GDM1 (cell line): Measurements from ENCODE around the gene EIF1B.
A peak's percentile ranks its signal among the peaks of the same experiment; 100 is the strongest.

ENCODE experiments used
- DNase-seq: peaks from one replicate; lab custom pipeline; 2025; lab: John Stamatoyannopoulos, UW

EIF1B gene

GRCh38 chr3:40308725-40309417, 636 bp upstream of the EIF1B start:
- DNase-seq, result no peak

DNA sequence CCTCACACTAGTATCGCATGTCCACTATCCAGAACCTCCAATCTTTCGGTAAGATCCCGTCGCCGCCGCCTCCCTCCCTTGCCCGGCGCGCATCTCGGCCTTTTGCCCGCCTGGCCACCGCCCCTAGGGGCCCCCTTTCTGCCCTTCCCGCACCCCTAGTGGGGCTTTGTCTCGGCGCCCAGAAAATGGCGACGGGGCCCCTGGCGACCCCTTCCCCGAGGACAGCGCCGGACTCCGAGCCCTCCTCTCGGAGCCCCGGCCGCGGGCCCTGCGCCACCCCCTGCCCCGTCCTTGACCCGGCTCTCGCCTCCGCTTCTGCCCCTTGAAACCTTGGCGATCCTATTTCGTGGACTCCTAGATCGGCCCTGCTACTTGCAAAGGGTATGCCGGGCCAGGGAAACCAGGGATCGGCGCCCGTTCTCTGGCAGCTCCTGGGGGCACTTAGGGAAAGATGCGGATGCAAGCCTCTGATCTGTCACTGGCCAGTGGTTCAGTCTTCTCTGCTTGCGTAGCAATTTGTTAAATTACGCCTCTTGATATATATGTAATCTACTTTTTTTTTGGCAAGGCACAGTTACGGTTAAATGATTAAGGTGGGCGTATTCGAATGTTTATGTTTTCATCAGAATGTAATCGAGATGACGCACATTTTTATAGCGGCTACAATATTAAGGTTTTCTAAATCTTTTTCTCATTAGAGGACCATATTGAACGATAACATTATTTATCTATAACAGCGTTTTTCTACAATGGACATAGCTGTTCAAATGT, 603 bp downstream of the EIF1B start:
- DNase-seq, result no peak

DNA sequence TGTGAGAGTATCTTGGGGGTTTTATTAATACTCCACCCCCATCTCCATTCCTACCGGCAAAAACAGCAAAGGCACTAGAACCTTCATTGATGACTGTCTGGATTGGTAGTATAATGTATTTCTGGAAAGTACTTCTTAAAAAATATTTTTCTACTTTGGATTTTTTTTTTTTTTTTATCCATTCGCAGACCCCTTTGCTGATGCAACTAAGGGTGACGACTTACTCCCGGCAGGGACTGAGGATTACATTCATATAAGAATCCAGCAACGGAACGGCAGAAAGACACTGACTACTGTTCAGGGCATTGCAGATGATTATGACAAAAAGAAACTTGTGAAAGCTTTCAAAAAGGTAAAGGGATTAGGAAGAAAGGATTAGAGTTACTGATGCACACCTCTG, 1.2 kb downstream of the EIF1B start:
- DNase-seq, result no peak

DNA sequence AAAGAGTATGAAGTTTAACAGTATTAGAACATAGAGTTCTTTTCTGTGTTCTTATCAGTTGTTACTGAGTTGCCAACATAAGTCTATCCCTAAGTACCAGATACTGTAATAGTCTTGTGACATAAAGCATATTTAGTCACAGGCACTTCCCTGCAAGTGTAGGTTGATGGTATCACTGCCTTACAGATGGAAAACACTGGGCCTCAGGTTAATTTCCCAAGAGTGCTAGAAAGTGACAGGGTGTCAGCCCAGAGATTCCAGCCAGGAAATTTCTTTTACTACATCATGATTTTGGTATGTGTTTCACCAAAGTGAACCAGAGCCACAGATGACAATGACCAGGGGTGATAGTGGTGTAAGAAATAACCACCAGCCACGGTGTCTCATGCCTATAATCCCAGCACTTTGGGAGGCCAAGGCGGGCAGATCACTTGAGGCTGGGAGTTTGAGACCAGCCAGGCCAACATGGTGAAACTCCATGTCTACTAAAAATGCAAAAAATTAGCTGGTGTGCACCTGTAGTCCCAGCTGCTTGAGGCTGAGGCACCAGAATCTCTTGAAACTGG, 3.2 kb downstream of the EIF1B start:
- DNase-seq, result no peak

- DNase-seq, result no peak
Measured at GRCh38 chr3:40313975-40314860, 4.7 kb downstream of the EIF1B start.

DNA sequence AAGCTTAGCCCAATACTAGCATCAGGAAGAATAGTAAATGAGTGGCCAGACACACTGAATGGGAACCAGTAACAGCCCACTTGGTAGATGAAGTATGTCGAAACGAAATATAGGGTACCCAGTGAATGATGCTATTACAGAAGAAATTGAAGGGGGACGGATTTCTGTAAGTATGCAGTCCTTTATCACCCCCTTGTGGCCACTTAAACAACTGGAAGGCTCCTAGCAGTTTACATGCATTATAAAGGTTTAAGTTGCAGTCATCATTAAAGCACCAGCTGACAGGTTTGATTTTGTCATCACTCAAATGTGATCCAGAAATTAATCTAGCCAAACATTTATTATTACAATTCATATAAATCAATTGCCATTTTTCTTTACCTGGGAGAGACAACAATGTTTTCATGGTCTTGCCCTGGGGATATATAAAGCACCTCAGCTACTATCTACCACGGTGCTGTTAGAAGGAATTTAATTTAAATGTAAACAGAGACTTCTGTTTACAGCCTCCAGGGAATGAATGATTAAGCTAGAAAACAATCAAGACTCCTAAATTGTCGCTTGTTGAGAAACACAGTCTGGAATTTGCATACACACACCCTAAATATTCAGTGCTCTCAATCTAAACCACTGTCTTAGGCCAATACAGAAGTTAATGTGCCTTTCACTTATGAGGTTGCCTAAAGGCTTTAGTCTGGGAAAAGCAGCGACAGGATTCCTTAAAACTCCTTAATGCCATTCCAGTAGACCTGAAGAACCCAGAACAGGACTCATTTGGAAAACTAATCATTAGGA, 7.8 kb downstream of the EIF1B start:
- peak; percentile 21 for DNase-seq

- no peak for DNase-seq
Measured at GRCh38 chr3:40321818-40322217, 12.3 kb downstream of the EIF1B start.

- DNase-seq, result no peak
Measured at GRCh38 chr3:40323946-40324345, 14.4 kb downstream of the EIF1B start.

GRCh38 chr3:40324621-40325020, 15.1 kb downstream of the EIF1B start:
- DNase-seq, result no peak

DNA sequence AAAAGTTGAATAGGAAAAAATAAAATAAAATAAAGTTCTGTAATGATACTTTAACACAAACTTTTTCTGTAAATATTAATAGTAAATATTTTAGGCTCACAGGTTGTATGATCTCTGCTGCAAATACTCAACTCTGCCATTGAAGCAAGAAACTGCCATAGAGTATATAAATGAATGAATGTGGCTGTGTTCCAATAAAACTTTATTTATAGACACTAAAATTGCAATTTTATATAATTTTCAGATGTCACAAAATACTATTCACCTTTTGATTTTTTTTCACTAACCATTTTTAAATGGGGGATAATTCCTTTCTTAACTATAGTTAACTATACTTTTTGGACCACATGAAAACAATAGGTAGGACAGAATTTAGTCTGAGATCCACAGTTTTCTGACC, 16.0 kb downstream of the EIF1B start:
- DNase-seq, result no peak

DNA sequence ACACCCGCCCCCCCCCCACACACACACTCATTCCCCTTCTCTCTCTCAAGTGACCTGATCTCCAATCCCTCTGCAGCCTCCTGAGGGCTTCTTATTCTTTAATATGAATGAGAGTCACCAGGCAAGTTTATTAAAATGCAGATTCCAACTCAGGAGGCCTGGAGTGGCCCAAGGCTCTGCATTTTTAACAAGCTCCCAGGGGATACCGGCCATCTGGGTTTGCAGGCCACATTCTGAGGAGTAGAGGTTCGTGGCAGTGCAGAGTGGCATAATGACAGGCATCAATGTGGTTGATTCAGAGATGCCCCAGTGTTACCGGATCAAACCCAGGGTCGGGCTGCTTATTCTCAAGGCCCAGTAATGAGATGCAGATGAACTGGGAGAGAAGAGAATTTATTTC, 18.9 kb downstream of the EIF1B start:
- no peak for DNase-seq

GRCh38 chr3:40329071-40329470, 19.6 kb downstream of the EIF1B start:
- no peak for DNase-seq

- no peak for DNase-seq
Measured at GRCh38 chr3:40332684-40333083, 23.2 kb downstream of the EIF1B start.

GRCh38 chr3:40333416-40333815, 23.9 kb downstream of the EIF1B start:
- DNase-seq, result no peak

DNA sequence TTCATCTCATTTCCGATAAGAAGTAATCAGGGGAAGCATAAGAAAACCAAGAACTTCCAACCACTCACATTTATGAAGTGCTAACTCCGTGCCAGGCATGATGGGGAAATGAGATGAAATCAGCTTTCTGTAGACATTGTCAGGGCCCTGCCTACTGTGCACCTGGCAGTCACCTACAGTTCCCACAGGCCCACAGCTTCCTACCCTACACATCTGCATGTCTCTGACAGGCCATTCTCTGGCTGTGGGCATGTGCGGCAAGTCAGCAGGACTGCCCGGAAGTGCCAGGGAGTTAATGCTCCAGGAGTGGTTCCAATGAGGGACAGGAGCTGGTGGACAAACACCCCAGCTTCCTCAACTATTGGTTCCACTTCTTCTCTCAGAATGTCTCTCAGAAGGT, 24.3 kb downstream of the EIF1B start:
- no peak for DNase-seq

GRCh38 chr3:40336101-40336500, 26.6 kb downstream of the EIF1B start:
- no peak for DNase-seq

DNA sequence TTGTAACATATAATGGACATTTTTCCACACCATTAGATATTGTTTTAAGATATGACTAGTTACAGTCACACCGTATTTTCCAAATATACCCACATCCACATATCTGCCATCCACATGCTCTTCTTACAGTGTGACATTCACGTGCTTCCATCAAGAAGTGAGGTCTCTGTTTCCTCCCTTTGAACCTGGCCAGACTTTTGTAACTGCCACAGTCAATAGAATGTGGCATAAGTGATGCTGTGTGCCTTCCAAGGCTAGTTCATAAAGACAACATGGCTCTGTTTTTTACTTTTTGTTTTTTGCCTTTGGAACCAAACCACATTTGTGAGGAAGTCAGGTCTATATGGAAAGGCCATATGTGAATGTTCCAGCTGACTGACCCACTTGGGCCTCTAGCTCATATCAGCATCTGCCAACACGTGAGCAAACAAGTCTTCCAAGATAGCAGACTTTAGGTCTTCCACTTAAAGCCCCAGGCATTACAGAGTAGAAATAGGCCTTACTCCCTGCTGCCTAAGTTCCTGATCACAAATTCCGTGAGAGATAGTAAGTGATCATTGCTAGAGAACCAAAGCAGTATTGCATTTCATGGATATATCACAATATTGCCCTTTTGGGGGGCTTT, 27.1 kb downstream of the EIF1B start:
- DNase-seq, result no peak

GRCh38 chr3:40337136-40338108, 27.9 kb downstream of the EIF1B start:
- DNase-seq, result no peak

- DNase-seq, result no peak
Measured at GRCh38 chr3:40339871-40340270, 30.4 kb downstream of the EIF1B start.
